IMR-90 (cell line): Measurements from ENCODE around the gene CDH23.

Source experiments
- CEBPB ChIP-seq: IDR thresholded peaks from 2 replicates; pipeline ENCODE4 v1.6.1; 2012; ENCODE audit warnings: low read depth, low read length, improper control_type of control experiment
- FOS ChIP-seq: fragments of 150-350 bp; IDR thresholded peaks from 2 replicates; pipeline ENCODE4 v1.6.1; 2016; ENCODE audit warnings: low read depth, low read length
- MAFK ChIP-seq: IDR thresholded peaks from 2 replicates; pipeline ENCODE4 v1.6.1; 2012; ENCODE audit warnings: low read depth, low read length, improper control_type of control experiment
- MXI1 ChIP-seq: IDR thresholded peaks from 2 replicates; pipeline ENCODE4 v1.6.1; 2012; ENCODE audit warnings: low read depth, mild to moderate bottlenecking, low read length, moderate library complexity, borderline replicate concordance
- NFE2L2 ChIP-seq: fragments of 150-350 bp; IDR thresholded peaks from 2 replicates; pipeline ENCODE4 v1.6.1; 2016; ENCODE audit warnings: low read depth, mild to moderate bottlenecking, low read length
- POLR2A ChIP-seq: IDR thresholded peaks from 2 replicates; pipeline ENCODE4 v1.6.1; 2012; ENCODE audit warnings: mild to moderate bottlenecking, low read depth, low read length
- RFX5 ChIP-seq: IDR thresholded peaks from 2 replicates; pipeline ENCODE4 v1.8.0; 2012; ENCODE audit warnings: low read depth, mild to moderate bottlenecking, low read length, moderate library complexity
- TF ChIP-seq, protein P1 (sequence below): conservative IDR thresholded peaks from 2 replicates; pipeline ENCODE4 v1.5.1; 2012; ENCODE audit warnings: mild to moderate bottlenecking, low read depth, low read length, improper control_type of control experiment

DNA sequence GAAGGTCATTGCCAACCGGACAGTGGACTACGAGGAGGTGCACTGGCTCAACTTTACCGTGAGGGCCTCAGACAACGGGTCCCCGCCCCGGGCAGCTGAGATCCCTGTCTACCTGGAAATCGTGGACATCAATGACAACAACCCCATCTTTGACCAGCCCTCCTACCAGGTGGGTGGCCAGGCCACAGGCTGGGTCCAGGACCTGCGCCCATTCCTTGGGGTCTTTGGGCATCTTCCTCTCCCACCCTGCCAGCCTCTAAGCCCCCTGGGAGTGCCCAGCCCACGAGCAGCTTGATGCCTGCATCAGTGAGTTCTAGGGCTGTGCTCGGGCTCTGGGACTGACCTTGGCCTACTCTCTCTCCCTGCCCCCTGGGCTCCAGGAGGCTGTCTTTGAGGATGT lies 402.4 kb downstream of the CDH23 start:
- TF ChIP-seq, protein P1, sequence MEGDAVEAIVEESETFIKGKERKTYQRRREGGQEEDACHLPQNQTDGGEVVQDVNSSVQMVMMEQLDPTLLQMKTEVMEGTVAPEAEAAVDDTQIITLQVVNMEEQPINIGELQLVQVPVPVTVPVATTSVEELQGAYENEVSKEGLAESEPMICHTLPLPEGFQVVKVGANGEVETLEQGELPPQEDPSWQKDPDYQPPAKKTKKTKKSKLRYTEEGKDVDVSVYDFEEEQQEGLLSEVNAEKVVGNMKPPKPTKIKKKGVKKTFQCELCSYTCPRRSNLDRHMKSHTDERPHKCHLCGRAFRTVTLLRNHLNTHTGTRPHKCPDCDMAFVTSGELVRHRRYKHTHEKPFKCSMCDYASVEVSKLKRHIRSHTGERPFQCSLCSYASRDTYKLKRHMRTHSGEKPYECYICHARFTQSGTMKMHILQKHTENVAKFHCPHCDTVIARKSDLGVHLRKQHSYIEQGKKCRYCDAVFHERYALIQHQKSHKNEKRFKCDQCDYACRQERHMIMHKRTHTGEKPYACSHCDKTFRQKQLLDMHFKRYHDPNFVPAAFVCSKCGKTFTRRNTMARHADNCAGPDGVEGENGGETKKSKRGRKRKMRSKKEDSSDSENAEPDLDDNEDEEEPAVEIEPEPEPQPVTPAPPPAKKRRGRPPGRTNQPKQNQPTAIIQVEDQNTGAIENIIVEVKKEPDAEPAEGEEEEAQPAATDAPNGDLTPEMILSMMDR, result no peak
- TF ChIP-seq POLR2A, result no peak
- no peak for TF ChIP-seq RFX5
- no peak for TF ChIP-seq MAFK
- no peak for TF ChIP-seq NFE2L2
- no peak for TF ChIP-seq FOS
- no peak for TF ChIP-seq CEBPB
- TF ChIP-seq MXI1, result no peak
